Neural cell (in vitro differentiated cells): Measurements from ENCODE around the gene CDH4.

Source experiments
- CTCF ChIP-seq: fragments of 450-650 bp; IDR thresholded peaks from 2 replicates; pipeline ENCODE4 v1.5.1; 2014; ENCODE audit warnings: antibody characterized with exemption, mild to moderate bottlenecking, moderate library complexity; ENCODE audit not compliant: poor library complexity, severe bottlenecking
- EP300 ChIP-seq: fragments of 450-650 bp; conservative IDR thresholded peaks from 2 replicates; pipeline ENCODE4 v1.6.1; 2014; ENCODE audit warnings: antibody characterized with exemption, mild to moderate bottlenecking, moderate library complexity; ENCODE audit not compliant: poor library complexity, severe bottlenecking
- EZH2 ChIP-seq: fragments of 200-600, 300-800 bp; shearing (Covaris generic), sonication (generic); IDR thresholded peaks from 2 replicates; pipeline ENCODE4 v1.6.1; 2014; ENCODE audit warnings: antibody characterized with exemption, low read length, borderline replicate concordance, mild to moderate bottlenecking; ENCODE audit not compliant: insufficient read depth, poor library complexity, severe bottlenecking
- POLR2AphosphoS5 ChIP-seq: IDR thresholded peaks from 2 replicates; pipeline ENCODE4 v1.6.1; 2012
- REST ChIP-seq: IDR thresholded peaks from 2 replicates; pipeline ENCODE4 v1.6.1; 2012; ENCODE audit warnings: borderline replicate concordance
- SMC3 ChIP-seq: fragments of 450-650 bp; conservative IDR thresholded peaks from 2 replicates; pipeline ENCODE4 v1.6.1; 2014; ENCODE audit warnings: antibody characterized with exemption, mild to moderate bottlenecking, moderate library complexity; ENCODE audit not compliant: poor library complexity
- TAF1 ChIP-seq: IDR thresholded peaks from 2 replicates; pipeline ENCODE4 v1.6.1; 2012; ENCODE audit warnings: low read depth

GRCh38 chr20:61968932-61969331 is 716.9 kb downstream of the CDH4 start:
- no peak for TF ChIP-seq SMC3
- TF ChIP-seq POLR2AphosphoS5: no peak
- no peak for TF ChIP-seq CTCF
- TF ChIP-seq EZH2: no peak
- no peak for TF ChIP-seq EP300
- no peak for TF ChIP-seq TAF1
- no peak for TF ChIP-seq REST
